Immature natural killer cell (primary cell): ENCODE data around the gene IL1RN. TPM values are rescaled to one million over a fixed set of nuclear protein-coding genes. Genes with fewer than 3 reads are reported as not detected.
"Not testable (repeated sequence)": the region's sequence is repeated elsewhere in the genome, so short reads cannot be mapped to it uniquely, and the experiment has no call there.

Source experiments
- DNase-seq, 3 donors: peaks; one replicate each; pipeline ENCODE4 v3.0.0; 2022; ENCODE audit warnings: mixed read lengths in 1 of 3
- H3K27ac Mint-ChIP-seq, 6 donors: one replicate each; pipeline ENCODE4 v1.8.0; 2020; ENCODE audit warnings: mixed read lengths in 6 of 6, mild to moderate bottlenecking in 5 of 6, inconsistent platforms in 4 of 6, moderate library complexity in 3 of 6
- H3K27me3 Mint-ChIP-seq, 3 donors: one replicate each; pipeline ENCODE4 v1.8.0; 2020 to 2021; ENCODE audit warnings: low read depth in 3 of 3, mild to moderate bottlenecking in 3 of 3, mixed read lengths in 3 of 3, moderate library complexity in 3 of 3, inconsistent platforms in 1 of 3
- H3K36me3 Mint-ChIP-seq, 3 donors: one replicate each; pipeline ENCODE4 v1.8.0; 2020; ENCODE audit warnings: mixed read lengths in 3 of 3, inconsistent platforms in 2 of 3, mild to moderate bottlenecking in 2 of 3
- H3K4me1 Mint-ChIP-seq, 2 donors: one replicate each; pipeline ENCODE4 v1.8.0; 2020; ENCODE audit warnings: inconsistent platforms in 2 of 2, mild to moderate bottlenecking in 2 of 2, mixed read lengths in 2 of 2, moderate library complexity in 1 of 2
- H3K4me3 Mint-ChIP-seq, 5 donors: one replicate each; pipeline ENCODE4 v1.8.0; 2020; ENCODE audit warnings: mild to moderate bottlenecking in 5 of 5, mixed read lengths in 5 of 5, inconsistent platforms in 3 of 5, moderate library complexity in 3 of 5
- H3K9me3 Mint-ChIP-seq, 6 donors: one replicate each; pipeline ENCODE4 v1.8.0; 2020; ENCODE audit warnings: mild to moderate bottlenecking in 6 of 6, mixed read lengths in 6 of 6, inconsistent platforms in 4 of 6, moderate library complexity in 3 of 6
- polyA plus RNA-seq, 3 donors: library from polyadenylated mRNA; unstranded; fragments of 300-500 nt; fragmentation: Illumina TruSeq; gene quantifications; one replicate each; pipeline ENCODE4 v1.2.3, GENCODE V29; 2021

Gene IL1RN
- polyA plus RNA-seq, 3 donors from 2014 or later: 0.44 to 2.3 (median 1.9) TPM

- Mint-ChIP-seq H3K27ac (no peak overlapping the region), H3K4me3 (no peak overlapping the region), H3K36me3 (no peaks in the 10 kb centered on the region), H3K4me1 (peaks cover 6 to 7% of the 10 kb centered on the region in 2 donors), H3K9me3 (peaks cover 0 to 2% (median 0%) of the 10 kb centered on the region in 6 donors), H3K27me3 (peaks cover 3 to 5% (median 4%) of the 10 kb centered on the region in 3 donors)
- DNase-seq: no peak
These were observed 34.4 kb upstream of the IL1RN start for GRCh38 chr2:113092864-113093612.

- H3K4me3 Mint-ChIP-seq: no peak overlapping the region
- peaks cover 0 to 2% (median 0%) of the 10 kb centered on the region in 6 donors for H3K9me3 Mint-ChIP-seq
- H3K27ac Mint-ChIP-seq: no peak overlapping the region
- peaks cover 3 to 5% (median 4%) of the 10 kb centered on the region in 3 donors for H3K27me3 Mint-ChIP-seq
- peaks cover 11 to 13% of the 10 kb centered on the region in 2 donors for H3K4me1 Mint-ChIP-seq
- H3K36me3 Mint-ChIP-seq: no peaks in the 10 kb centered on the region
- no peak for DNase-seq
These were observed 33.8 kb upstream of the IL1RN start for GRCh38 chr2:113093613-113093977.

GRCh38 chr2:113096306-113096705 is 31.1 kb upstream of the IL1RN start:
- H3K27me3 Mint-ChIP-seq, H3K4me3 Mint-ChIP-seq, DNase-seq, H3K9me3 Mint-ChIP-seq, H3K36me3 Mint-ChIP-seq, H3K27ac Mint-ChIP-seq: not testable (repeated sequence)
- peaks cover 11 to 13% of the 10 kb centered on the region in 2 donors for H3K4me1 Mint-ChIP-seq

GRCh38 chr2:113096842-113097618 is 30.4 kb upstream of the IL1RN start:
- not testable (repeated sequence) for DNase-seq, H3K4me3 Mint-ChIP-seq, H3K27me3 Mint-ChIP-seq, H3K9me3 Mint-ChIP-seq, H3K36me3 Mint-ChIP-seq
- Mint-ChIP-seq H3K4me1 (peaks cover 11 to 13% of the 10 kb centered on the region in 2 donors), H3K27ac (peak overlapping the region in 2 of 6 donors; percentile 73 to 77)

- peak overlapping the region; percentile 22 to 84 (median 75) for H3K27ac Mint-ChIP-seq
- H3K4me1 Mint-ChIP-seq: peaks cover 11 to 13% of the 10 kb centered on the region in 2 donors
- H3K36me3 Mint-ChIP-seq: no peaks in the 10 kb centered on the region
- peaks cover 3 to 7% (median 5%) of the 10 kb centered on the region in 3 donors for H3K27me3 Mint-ChIP-seq
- peak; percentile 15 to 29 (median 17) for DNase-seq
- peak overlapping the region; percentile 69 to 84 (median 79) for H3K4me3 Mint-ChIP-seq
- peaks cover 0 to 2% (median 0%) of the 10 kb centered on the region in 6 donors for H3K9me3 Mint-ChIP-seq
These were observed 29.4 kb upstream of the IL1RN start for GRCh38 chr2:113098041-113098440.

GRCh38 chr2:113098532-113098931 is 28.9 kb upstream of the IL1RN start:
- H3K36me3 Mint-ChIP-seq: no peaks in the 10 kb centered on the region
- peak overlapping the region; percentile 69 to 84 (median 79) for H3K4me3 Mint-ChIP-seq
- no peak for DNase-seq
- H3K27me3 Mint-ChIP-seq: peaks cover 3 to 7% (median 4%) of the 10 kb centered on the region in 3 donors
- peak overlapping the region in 4 of 6 donors; percentile 65 to 84 (median 75) for H3K27ac Mint-ChIP-seq
- H3K4me1 Mint-ChIP-seq: peaks cover 11 to 13% of the 10 kb centered on the region in 2 donors
- peaks cover 0 to 2% (median 0%) of the 10 kb centered on the region in 6 donors for H3K9me3 Mint-ChIP-seq

GRCh38 chr2:113102133-113102532 is 25.3 kb upstream of the IL1RN start:
- H3K27ac Mint-ChIP-seq: no peak overlapping the region

GRCh38 chr2:113103277-113103676 is 24.1 kb upstream of the IL1RN start:
- Mint-ChIP-seq H3K27ac (no peak overlapping the region), H3K9me3 (no peaks in the 10 kb centered on the region), H3K4me3 (no peak overlapping the region), H3K27me3 (peaks cover 0 to 5% (median 5%) of the 10 kb centered on the region in 3 donors), H3K4me1 (peaks cover 2 to 4% of the 10 kb centered on the region in 2 donors), H3K36me3 (peaks cover 0 to 3% (median 0%) of the 10 kb centered on the region in 3 donors)
- no peak for DNase-seq

More at GRCh38 chr2:113102133-113102532, 25.3 kb upstream of the IL1RN start:
- Mint-ChIP-seq H3K9me3 (peaks cover 0 to 2% (median 0%) of the 10 kb centered on the region in 6 donors), H3K4me1 (peaks cover 11 to 13% of the 10 kb centered on the region in 2 donors), H3K36me3 (peaks cover 0 to 3% (median 0%) of the 10 kb centered on the region in 3 donors), H3K4me3 (no peak overlapping the region), H3K27me3 (peaks cover 0 to 9% (median 4%) of the 10 kb centered on the region in 3 donors)
- DNase-seq: no peak

GRCh38 chr2:113104054-113104611 is 23.3 kb upstream of the IL1RN start:
- H3K36me3 Mint-ChIP-seq: peaks cover 0 to 3% (median 0%) of the 10 kb centered on the region in 3 donors
- H3K27ac Mint-ChIP-seq: no peak overlapping the region
- no peak for DNase-seq

GRCh38 chr2:113105047-113105785 is 22.2 kb upstream of the IL1RN start:
- DNase-seq: no peak
- Mint-ChIP-seq H3K27me3 (peaks cover 0 to 5% (median 5%) of the 10 kb centered on the region in 3 donors), H3K4me3 (no peak overlapping the region), H3K27ac (peak overlapping the region in 1 of 6 donors; percentile 10), H3K36me3 (peaks cover 0 to 3% (median 0%) of the 10 kb centered on the region in 3 donors), H3K9me3 (no peaks in the 10 kb centered on the region), H3K4me1 (no peaks in the 10 kb centered on the region)

More at GRCh38 chr2:113104054-113104611, 23.3 kb upstream of the IL1RN start:
- Mint-ChIP-seq H3K4me1 (no peaks in the 10 kb centered on the region), H3K27me3 (peaks cover 0 to 5% (median 5%) of the 10 kb centered on the region in 3 donors), H3K9me3 (no peaks in the 10 kb centered on the region), H3K4me3 (no peak overlapping the region)

GRCh38 chr2:113111121-113111520 is 16.3 kb upstream of the IL1RN start:
- Mint-ChIP-seq H3K4me3 (no peak overlapping the region), H3K36me3 (peaks cover 0 to 3% (median 0%) of the 10 kb centered on the region in 3 donors), H3K9me3 (no peaks in the 10 kb centered on the region), H3K27me3 (peaks cover 0 to 6% (median 1%) of the 10 kb centered on the region in 3 donors), H3K27ac (no peak overlapping the region), H3K4me1 (peaks cover 4 to 5% of the 10 kb centered on the region in 2 donors)
- no peak for DNase-seq

GRCh38 chr2:113111823-113112287 is 15.5 kb upstream of the IL1RN start:
- H3K27me3 Mint-ChIP-seq: peaks cover 0 to 5% (median 1%) of the 10 kb centered on the region in 3 donors
- no peak overlapping the region for H3K27ac Mint-ChIP-seq
- peaks cover 11% of the 10 kb centered on the region in 2 donors for H3K4me1 Mint-ChIP-seq
- H3K4me3 Mint-ChIP-seq: no peak overlapping the region
- no peaks in the 10 kb centered on the region for H3K9me3 Mint-ChIP-seq
- DNase-seq: no peak
- H3K36me3 Mint-ChIP-seq: peaks cover 0 to 3% (median 0%) of the 10 kb centered on the region in 3 donors

GRCh38 chr2:113112441-113112840 is 15.0 kb upstream of the IL1RN start:
- H3K36me3 Mint-ChIP-seq: no peaks in the 10 kb centered on the region

More at GRCh38 chr2:113112441-113112840, 15.0 kb upstream of the IL1RN start:
- Mint-ChIP-seq H3K4me1 (peaks cover 13% of the 10 kb centered on the region in 2 donors), H3K27me3 (peaks cover 0 to 2% (median 0%) of the 10 kb centered on the region in 3 donors), H3K27ac (no peak overlapping the region), H3K9me3 (no peaks in the 10 kb centered on the region), H3K4me3 (no peak overlapping the region)
- no peak for DNase-seq
